B cell (primary cell): ENCODE measurements around the gene TCF7L2.

Source experiments
- EZH2 ChIP-seq: IDR thresholded peaks from 2 replicates; pipeline ENCODE4 v1.6.1; 2012; ENCODE audit warnings: borderline replicate concordance, low read depth, mild to moderate bottlenecking, moderate library complexity, low read length; ENCODE audit not compliant: insufficient read depth, poor library complexity, severe bottlenecking
- TF ChIP-seq, protein P1 (sequence below): fragments of 200-600 bp; IDR thresholded peaks from one replicate; pipeline ENCODE4 v1.8.0; 2022; ENCODE audit warnings: antibody characterized with exemption, mild to moderate bottlenecking

DNA sequence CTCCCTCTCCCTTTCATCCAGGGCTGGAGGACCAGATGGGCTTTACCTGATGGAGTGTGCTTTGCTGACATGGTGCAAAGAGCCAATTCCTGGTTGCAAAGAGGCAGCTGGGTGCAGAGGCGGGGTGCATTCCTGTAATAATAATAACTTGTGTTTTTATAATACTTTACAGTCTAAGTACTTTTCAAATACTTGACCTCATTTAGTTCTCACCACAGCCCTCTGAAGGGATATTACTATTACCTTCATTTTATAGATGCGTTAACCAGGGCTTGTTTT, 70.4 kb downstream of the TCF7L2 start:
- TF ChIP-seq, protein P1, sequence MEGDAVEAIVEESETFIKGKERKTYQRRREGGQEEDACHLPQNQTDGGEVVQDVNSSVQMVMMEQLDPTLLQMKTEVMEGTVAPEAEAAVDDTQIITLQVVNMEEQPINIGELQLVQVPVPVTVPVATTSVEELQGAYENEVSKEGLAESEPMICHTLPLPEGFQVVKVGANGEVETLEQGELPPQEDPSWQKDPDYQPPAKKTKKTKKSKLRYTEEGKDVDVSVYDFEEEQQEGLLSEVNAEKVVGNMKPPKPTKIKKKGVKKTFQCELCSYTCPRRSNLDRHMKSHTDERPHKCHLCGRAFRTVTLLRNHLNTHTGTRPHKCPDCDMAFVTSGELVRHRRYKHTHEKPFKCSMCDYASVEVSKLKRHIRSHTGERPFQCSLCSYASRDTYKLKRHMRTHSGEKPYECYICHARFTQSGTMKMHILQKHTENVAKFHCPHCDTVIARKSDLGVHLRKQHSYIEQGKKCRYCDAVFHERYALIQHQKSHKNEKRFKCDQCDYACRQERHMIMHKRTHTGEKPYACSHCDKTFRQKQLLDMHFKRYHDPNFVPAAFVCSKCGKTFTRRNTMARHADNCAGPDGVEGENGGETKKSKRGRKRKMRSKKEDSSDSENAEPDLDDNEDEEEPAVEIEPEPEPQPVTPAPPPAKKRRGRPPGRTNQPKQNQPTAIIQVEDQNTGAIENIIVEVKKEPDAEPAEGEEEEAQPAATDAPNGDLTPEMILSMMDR, result no peak
- no peak for TF ChIP-seq EZH2
